K562 (cell line): ENCODE data around the gene SHB. TPM values are rescaled to one million over a fixed set of nuclear protein-coding genes. Genes with fewer than 3 reads are reported as not detected.

Source experiments
- BCOR ChIP-seq: fragments of 450-650 bp; IDR thresholded peaks from 2 replicates; pipeline ENCODE4 v1.6.1; 2016
- CTBP1 ChIP-seq: fragments of 450-650 bp; IDR thresholded peaks from 2 replicates; pipeline ENCODE4 v1.6.1; 2016; ENCODE audit warnings: borderline replicate concordance
- EP400 ChIP-seq: fragments of 450-650 bp; IDR thresholded peaks from 2 replicates; pipeline ENCODE4 v1.6.1; 2017; ENCODE audit warnings: antibody characterized with exemption, mild to moderate bottlenecking, moderate library complexity
- GATAD2A ChIP-seq: fragments of 450-650 bp; IDR thresholded peaks from 2 replicates; pipeline ENCODE4 v1.6.1; 2017
- IFI16 ChIP-seq: fragments of 250-450 bp; sonication (Bioruptor Pico); IDR thresholded peaks from 2 replicates; pipeline ENCODE4 v2.1.2; 2022; ENCODE audit warnings: mild to moderate bottlenecking, inconsistent platforms
- KLF10 ChIP-seq: fragments of 250-450 bp; sonication (Bioruptor Pico); IDR thresholded peaks from 2 replicates; pipeline ENCODE4 v1.6.1; 2021; ENCODE audit warnings: matching md5 sums
- PHTF2 ChIP-seq: fragments of 250-450 bp; sonication (Bioruptor Pico); IDR thresholded peaks from 2 replicates; pipeline ENCODE4 v1.5.0; 2021; ENCODE audit warnings: mild to moderate bottlenecking
- POLR2AphosphoS5 ChIP-seq: IDR thresholded peaks from 2 replicates; pipeline ENCODE4 v1.6.1; 2011; ENCODE audit warnings: mild to moderate bottlenecking, low read depth, low read length, moderate library complexity; ENCODE audit not compliant: control insufficient read depth, insufficient read depth
- TBP ChIP-seq: optimal IDR thresholded peaks from 2 replicates; pipeline ENCODE3; 2011; ENCODE audit warnings: low read depth, low read length, improper control_type of control experiment
- TCF3 ChIP-seq: sonication (generic); formaldehyde crosslinking; IDR thresholded peaks from 2 replicates; pipeline ENCODE4 v1.4.0; 2020; ENCODE audit warnings: mild to moderate bottlenecking, missing genetic modification reagents
- THRAP3 ChIP-seq: fragments of 450-650 bp; IDR thresholded peaks from 2 replicates; pipeline ENCODE4 v1.6.1; 2016; ENCODE audit warnings: mild to moderate bottlenecking, inconsistent platforms, borderline replicate concordance
- TOE1 ChIP-seq, 2 experiments: fragments of 450-650 bp in 1 of 2; sonication (generic) in 1 of 2; formaldehyde crosslinking in 1 of 2; IDR thresholded peaks; 2 replicates each; pipeline versions ENCODE4 v1.7.1 to v1.8.0; 2016 to 2022; ENCODE audit warnings: borderline replicate concordance in 2 of 2, mild to moderate bottlenecking in 2 of 2, antibody characterized with exemption in 1 of 2, inconsistent platforms in 1 of 2, low read depth in 1 of 2, missing genetic modification reagents in 1 of 2, moderate library complexity in 1 of 2
- ZFP1 ChIP-seq: fragments of 450-650 bp; formaldehyde crosslinking; IDR thresholded peaks from 2 replicates; pipeline ENCODE4 v1.4.0; 2020; ENCODE audit warnings: mild to moderate bottlenecking, mixed read lengths
- ZKSCAN1 ChIP-seq: fragments of 150-350 bp; IDR thresholded peaks from 2 replicates; pipeline ENCODE4 v1.6.1; 2016; ENCODE audit warnings: low read depth, low read length
- ZNF395 ChIP-seq: fragments of 200-800 bp; sonication (Bioruptor generic); IDR thresholded peaks from 2 replicates; pipeline ENCODE4 v1.6.1; 2017; ENCODE audit warnings: missing genetic modification characterization, missing compliant biosample characterization
- polyA plus RNA-seq, 8 experiments: library from polyadenylated mRNA; depleted of rRNA in 4 of 8; stranded (reverse) in 5 of 8; unstranded in 3 of 8; fragments of >200 nt; fragmentation: Nextera tagmentation in 2 of 8; fragmentation: Illumina TruSeq in 1 of 8; extraction: Ambion mirVana in 2 of 8; extraction: Trizol in 1 of 8; gene quantifications; 2 replicates each; pipeline versions ENCODE4 v1.2.1 to v1.2.3, GENCODE V29; 2011 to 2014; ENCODE audit warnings: inconsistent platforms in 1 of 8, missing spikeins in 1 of 8
- total RNA-seq, 7 experiments: library from RNA; depleted of rRNA in 6 of 7; stranded (reverse); fragments of >200 nt in 6 of 7; fragmentation: Illumina TruSeq in 2 of 7; extraction: Trizol in 2 of 7; gene quantifications; 2 replicates each; pipeline versions ENCODE4 v1.2.1 to v1.2.3, GENCODE V29; 2011 to 2021; ENCODE audit warnings: low replicate concordance in 1 of 7
- TF ChIP-seq, protein P1 (sequence below), 2 experiments: fragments of 450-650 bp; formaldehyde crosslinking in 1 of 2; IDR thresholded peaks; 2 replicates each; pipeline versions ENCODE4 v1.4.0 to v1.6.1; 2014 to 2020; ENCODE audit warnings: mild to moderate bottlenecking in 2 of 2, borderline replicate concordance in 1 of 2, low read depth in 1 of 2
- TF ChIP-seq, protein P2 (sequence below): fragments of 450-650 bp; formaldehyde crosslinking; IDR thresholded peaks from 2 replicates; pipeline ENCODE4 v1.4.0; 2020; ENCODE audit warnings: mild to moderate bottlenecking, moderate library complexity

Gene SHB
- total and polyA plus RNA-seq, 9 of the 15 experiments (the other 6 are each of a cell fraction or from before 2014, with no cell fraction given): 0.78 to 16.0 (median 5.3) TPM

DNA sequence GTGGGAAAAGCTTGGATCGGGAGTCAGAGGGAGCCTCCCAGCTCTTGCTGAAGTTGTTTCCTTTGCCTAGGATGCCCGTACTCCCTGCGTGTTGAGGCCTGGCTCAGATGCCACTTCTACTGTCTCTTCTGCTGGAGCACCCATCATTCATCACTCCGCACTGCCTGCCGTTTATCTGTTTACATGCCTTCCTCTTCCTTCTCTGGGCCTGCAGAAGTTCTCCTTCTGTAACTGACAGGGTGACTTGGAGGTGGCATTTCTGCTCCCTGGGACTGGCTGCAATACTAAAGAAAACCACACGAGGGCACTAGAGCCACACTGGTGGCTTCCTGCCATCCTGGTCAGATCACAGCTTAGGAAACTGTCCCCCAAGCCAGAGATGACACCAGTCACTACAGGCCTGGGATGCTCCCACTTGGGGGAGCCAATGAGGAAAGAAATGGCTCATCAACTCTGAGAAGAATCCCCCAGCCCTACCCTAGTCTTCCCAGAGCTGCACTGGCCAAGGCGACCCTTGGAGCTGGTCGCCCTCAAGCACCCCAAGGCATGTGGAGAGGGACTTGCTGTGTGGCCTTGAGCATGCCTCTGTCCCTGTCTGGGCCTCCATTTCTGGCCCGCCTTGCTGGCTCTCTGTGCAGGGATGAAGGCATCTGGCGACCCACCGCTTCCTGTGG, 155.4 kb downstream of the SHB start (continued):
- TF ChIP-seq, protein P1, sequence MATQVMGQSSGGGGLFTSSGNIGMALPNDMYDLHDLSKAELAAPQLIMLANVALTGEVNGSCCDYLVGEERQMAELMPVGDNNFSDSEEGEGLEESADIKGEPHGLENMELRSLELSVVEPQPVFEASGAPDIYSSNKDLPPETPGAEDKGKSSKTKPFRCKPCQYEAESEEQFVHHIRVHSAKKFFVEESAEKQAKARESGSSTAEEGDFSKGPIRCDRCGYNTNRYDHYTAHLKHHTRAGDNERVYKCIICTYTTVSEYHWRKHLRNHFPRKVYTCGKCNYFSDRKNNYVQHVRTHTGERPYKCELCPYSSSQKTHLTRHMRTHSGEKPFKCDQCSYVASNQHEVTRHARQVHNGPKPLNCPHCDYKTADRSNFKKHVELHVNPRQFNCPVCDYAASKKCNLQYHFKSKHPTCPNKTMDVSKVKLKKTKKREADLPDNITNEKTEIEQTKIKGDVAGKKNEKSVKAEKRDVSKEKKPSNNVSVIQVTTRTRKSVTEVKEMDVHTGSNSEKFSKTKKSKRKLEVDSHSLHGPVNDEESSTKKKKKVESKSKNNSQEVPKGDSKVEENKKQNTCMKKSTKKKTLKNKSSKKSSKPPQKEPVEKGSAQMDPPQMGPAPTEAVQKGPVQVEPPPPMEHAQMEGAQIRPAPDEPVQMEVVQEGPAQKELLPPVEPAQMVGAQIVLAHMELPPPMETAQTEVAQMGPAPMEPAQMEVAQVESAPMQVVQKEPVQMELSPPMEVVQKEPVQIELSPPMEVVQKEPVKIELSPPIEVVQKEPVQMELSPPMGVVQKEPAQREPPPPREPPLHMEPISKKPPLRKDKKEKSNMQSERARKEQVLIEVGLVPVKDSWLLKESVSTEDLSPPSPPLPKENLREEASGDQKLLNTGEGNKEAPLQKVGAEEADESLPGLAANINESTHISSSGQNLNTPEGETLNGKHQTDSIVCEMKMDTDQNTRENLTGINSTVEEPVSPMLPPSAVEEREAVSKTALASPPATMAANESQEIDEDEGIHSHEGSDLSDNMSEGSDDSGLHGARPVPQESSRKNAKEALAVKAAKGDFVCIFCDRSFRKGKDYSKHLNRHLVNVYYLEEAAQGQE (IDR thresholded peaks at IDR 0.05; ENCODE audit: borderline replicate concordance): peak; percentile 97
- TF ChIP-seq, protein P1 (CRISPR knock-in tag; IDR thresholded peaks at IDR 0.05; ENCODE audit: low read depth): no peak
- peak; percentile 46; the same call in 1 of the 2 replicates for TF ChIP-seq TCF3 (CRISPR knock-in tag)
- peak; percentile 42; the same call in 1 of the 2 replicates for TF ChIP-seq TOE1 (IDR thresholded peaks at IDR 0.05; ENCODE audit: borderline replicate concordance)
- TF ChIP-seq TOE1 (CRISPR knock-in tag; IDR thresholded peaks at IDR 0.05; ENCODE audit: borderline replicate concordance, low read depth): no peak
- TF ChIP-seq CTBP1: peak; percentile 97
- no peak for TF ChIP-seq PHTF2
- 0 out of 2 replicates have a peak, but pooled peaks have one; percentile 36 for TF ChIP-seq BCOR
- 0 out of 2 replicates have a peak, but pooled peaks have one; percentile 43 for TF ChIP-seq ZFP1 (CRISPR knock-in tag)
- no peak for TF ChIP-seq KLF10 (CRISPR knock-in tag)
- TF ChIP-seq IFI16: no peak
- TF ChIP-seq GATAD2A: no peak
- TF ChIP-seq THRAP3: no peak; the same call in 1 of the 2 replicates
- TF ChIP-seq, protein P2, sequence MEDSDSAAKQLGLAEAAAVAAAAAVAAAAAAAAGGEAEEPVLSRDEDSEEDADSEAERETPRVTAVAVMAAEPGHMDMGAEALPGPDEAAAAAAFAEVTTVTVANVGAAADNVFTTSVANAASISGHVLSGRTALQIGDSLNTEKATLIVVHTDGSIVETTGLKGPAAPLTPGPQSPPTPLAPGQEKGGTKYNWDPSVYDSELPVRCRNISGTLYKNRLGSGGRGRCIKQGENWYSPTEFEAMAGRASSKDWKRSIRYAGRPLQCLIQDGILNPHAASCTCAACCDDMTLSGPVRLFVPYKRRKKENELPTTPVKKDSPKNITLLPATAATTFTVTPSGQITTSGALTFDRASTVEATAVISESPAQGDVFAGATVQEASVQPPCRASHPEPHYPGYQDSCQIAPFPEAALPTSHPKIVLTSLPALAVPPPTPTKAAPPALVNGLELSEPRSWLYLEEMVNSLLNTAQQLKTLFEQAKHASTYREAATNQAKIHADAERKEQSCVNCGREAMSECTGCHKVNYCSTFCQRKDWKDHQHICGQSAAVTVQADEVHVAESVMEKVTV (CRISPR knock-in tag): peak; percentile 100
- TF ChIP-seq EP400: no peak
- TF ChIP-seq ZKSCAN1: 0 out of 2 replicates have a peak, but pooled peaks have one; percentile 46
- no peak for TF ChIP-seq POLR2AphosphoS5
- TF ChIP-seq TBP: peak; percentile 30
- TF ChIP-seq ZNF395 (CRISPR knock-in tag): no peak
